ENCODE data around the gene TPST2.

The TPST2 gene

DNA sequence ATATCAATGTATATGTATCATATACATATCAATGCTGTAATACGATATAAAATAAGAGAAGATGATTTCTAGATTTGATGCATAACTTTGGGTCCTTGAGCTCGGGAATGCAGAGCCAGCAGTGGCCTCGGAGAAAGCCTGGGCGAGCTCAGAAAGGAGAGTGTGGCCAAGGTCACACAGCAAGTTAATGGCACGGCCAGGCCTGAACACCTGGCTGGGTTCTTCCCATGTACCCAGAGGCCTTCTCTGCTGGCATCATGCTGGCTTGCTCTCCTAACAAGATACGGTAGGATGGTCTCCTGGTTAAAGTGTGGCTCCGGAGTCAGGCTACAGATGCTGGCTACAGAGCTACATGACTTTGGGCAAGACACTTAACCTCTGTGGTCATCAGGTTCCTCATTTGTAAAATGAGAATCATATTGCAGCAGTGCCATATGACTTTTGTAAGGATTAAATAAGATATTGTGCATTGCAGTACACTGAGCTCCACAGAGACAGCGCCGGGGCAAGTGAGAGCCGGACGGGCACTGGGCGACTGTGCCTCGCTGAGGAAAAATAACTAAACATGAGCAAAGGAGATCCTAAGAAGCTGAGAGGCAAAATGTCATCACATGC is 29.9 kb downstream of the TPST2 start:
- Histone ChIP-seq H3K27ac (ENCODE audit: low read length) (no peak overlapping the region), H3K79me2 (ENCODE audit: low read length) (peaks cover 97% of the 10 kb centered on the region), H3K9me2 (replicated peaks; ENCODE audit: insufficient read depth, low read length) (no peaks in the 10 kb centered on the region), H2AFZ (ENCODE audit: low read length) (no peak overlapping the region), H3K36me3 (replicated peaks; ENCODE audit: insufficient read depth, low read length) (peaks cover 14% of the 10 kb centered on the region; the same call in 1 of the 2 replicates), H3K27me3 (replicated peaks; ENCODE audit: insufficient read depth, low read length) (no peaks in the 10 kb centered on the region), H3F3A (ENCODE audit: insufficient read depth, low read length) (peaks cover 23% of the 10 kb centered on the region), H3K9me3 (replicated peaks; ENCODE audit: insufficient read depth, low read length) (no peaks in the 10 kb centered on the region), H4K20me1 (ENCODE audit: insufficient read depth, low read length) (peaks cover 23% of the 10 kb centered on the region), H3K4me1 (ENCODE audit: low read length) (peaks cover 33% of the 10 kb centered on the region), H3K4me3 (ENCODE audit: low read length) (no peak overlapping the region), H3K4me2 (ENCODE audit: low read depth, low read length) (no peak overlapping the region), H3K9ac (ENCODE audit: low read length) (no peak overlapping the region)
- DNase-seq: no peak
- TF ChIP-seq EZH2phosphoT487 (IDR thresholded peaks at IDR 0.05; ENCODE audit: low read length) (no peak), EZH2 (optimal IDR thresholded peaks at IDR 0.05; ENCODE audit: low read depth, low read length) (no peak)
- TF ChIP-seq, protein P1, sequence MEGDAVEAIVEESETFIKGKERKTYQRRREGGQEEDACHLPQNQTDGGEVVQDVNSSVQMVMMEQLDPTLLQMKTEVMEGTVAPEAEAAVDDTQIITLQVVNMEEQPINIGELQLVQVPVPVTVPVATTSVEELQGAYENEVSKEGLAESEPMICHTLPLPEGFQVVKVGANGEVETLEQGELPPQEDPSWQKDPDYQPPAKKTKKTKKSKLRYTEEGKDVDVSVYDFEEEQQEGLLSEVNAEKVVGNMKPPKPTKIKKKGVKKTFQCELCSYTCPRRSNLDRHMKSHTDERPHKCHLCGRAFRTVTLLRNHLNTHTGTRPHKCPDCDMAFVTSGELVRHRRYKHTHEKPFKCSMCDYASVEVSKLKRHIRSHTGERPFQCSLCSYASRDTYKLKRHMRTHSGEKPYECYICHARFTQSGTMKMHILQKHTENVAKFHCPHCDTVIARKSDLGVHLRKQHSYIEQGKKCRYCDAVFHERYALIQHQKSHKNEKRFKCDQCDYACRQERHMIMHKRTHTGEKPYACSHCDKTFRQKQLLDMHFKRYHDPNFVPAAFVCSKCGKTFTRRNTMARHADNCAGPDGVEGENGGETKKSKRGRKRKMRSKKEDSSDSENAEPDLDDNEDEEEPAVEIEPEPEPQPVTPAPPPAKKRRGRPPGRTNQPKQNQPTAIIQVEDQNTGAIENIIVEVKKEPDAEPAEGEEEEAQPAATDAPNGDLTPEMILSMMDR (IDR thresholded peaks at IDR 0.05; ENCODE audit: low read length): no peak

DNA sequence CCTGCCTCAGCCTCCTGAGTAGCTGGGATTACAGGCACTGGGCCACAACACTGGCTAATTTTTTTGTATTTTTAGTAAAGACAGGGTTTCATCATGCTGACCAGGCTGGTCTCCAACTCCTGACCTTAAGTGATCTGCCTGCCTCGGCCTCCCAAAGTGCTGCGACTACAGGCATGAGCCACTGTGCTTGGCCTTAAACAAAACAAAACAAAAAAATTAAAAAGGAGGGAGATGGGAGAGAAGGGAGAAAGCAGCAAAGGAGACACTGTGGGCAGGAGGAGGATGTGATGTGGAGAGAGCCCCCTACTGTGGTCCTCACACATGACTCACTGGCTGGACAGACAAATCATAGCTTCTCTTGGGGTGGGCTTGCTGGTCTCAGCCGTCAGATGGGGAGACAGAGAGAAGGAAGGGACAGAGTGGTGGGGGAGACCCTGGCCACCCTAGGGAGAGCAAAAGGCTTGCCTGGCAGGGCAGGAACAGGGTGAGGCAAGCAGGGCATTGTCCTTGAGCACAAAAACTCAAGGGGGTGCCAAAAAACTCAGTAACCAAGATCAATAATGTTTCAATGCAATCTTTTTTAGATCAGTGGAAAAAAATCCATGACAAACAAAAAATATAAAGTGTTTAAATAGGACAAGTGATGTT is 31.6 kb downstream of the TPST2 start:
- no peak overlapping the region for H3K9ac ChIP-seq (ENCODE audit: low read length)
- no peak overlapping the region for H2AFZ ChIP-seq (ENCODE audit: low read length)
- no peaks in the 10 kb centered on the region for H3K9me3 ChIP-seq (replicated peaks; ENCODE audit: insufficient read depth, low read length)
- DNase-seq: no peak
- H3K4me1 ChIP-seq (ENCODE audit: low read length): peaks cover 45% of the 10 kb centered on the region
- H3K4me3 ChIP-seq (ENCODE audit: low read length): no peak overlapping the region
- peaks cover 12% of the 10 kb centered on the region; the same call in 1 of the 2 replicates for H4K20me1 ChIP-seq (ENCODE audit: insufficient read depth, low read length)
- peaks cover 97% of the 10 kb centered on the region for H3K79me2 ChIP-seq (ENCODE audit: low read length)
- H3K36me3 ChIP-seq (replicated peaks; ENCODE audit: insufficient read depth, low read length): 0 out of 2 replicates have a peak, but pooled peaks cover 4% of the 10 kb centered on the region
- H3K9me2 ChIP-seq (replicated peaks; ENCODE audit: insufficient read depth, low read length): no peaks in the 10 kb centered on the region
- TF ChIP-seq EZH2phosphoT487 (IDR thresholded peaks at IDR 0.05; ENCODE audit: low read length): no peak
- TF ChIP-seq, protein P1 (IDR thresholded peaks at IDR 0.05; ENCODE audit: low read length): no peak
- TF ChIP-seq EZH2 (optimal IDR thresholded peaks at IDR 0.05; ENCODE audit: low read depth, low read length): no peak
- H3K4me2 ChIP-seq (ENCODE audit: low read depth, low read length): no peak overlapping the region
- H3F3A ChIP-seq (ENCODE audit: insufficient read depth, low read length): peaks cover 40% of the 10 kb centered on the region
- no peak overlapping the region for H3K27ac ChIP-seq (ENCODE audit: low read length)
- no peaks in the 10 kb centered on the region for H3K27me3 ChIP-seq (replicated peaks; ENCODE audit: insufficient read depth, low read length)

DNA sequence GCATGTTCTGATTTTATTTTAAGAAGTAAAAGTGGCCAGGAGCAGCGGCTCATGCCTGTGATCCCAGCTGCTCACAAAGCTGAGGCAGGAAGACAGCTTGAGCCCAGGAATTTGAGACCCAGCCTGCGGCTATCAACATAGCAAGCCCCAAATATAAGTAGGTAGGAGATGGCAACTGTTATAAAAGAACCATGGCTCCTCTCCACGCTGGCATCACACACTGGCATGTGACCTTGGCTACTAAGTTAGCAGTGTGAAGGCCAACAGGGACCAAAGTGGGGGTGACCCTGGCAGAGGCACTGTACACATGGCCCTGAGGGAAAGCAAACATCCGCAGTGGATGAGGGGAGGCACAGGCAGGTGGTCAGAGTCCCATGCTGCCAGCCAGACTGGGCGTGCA is 33.0 kb downstream of the TPST2 start:
- 0 out of 2 replicates have a peak, but pooled peaks cover 4% of the 10 kb centered on the region for H3K36me3 ChIP-seq (replicated peaks; ENCODE audit: insufficient read depth, low read length)
- no peak overlapping the region for H3K4me3 ChIP-seq (ENCODE audit: low read length)
- no peak overlapping the region for H3K9ac ChIP-seq (ENCODE audit: low read length)
- no peak overlapping the region for H3K4me2 ChIP-seq (ENCODE audit: low read depth, low read length)
- TF ChIP-seq EZH2 (optimal IDR thresholded peaks at IDR 0.05; ENCODE audit: low read depth, low read length) (no peak), EZH2phosphoT487 (IDR thresholded peaks at IDR 0.05; ENCODE audit: low read length) (no peak)
- TF ChIP-seq, protein P1 (IDR thresholded peaks at IDR 0.05; ENCODE audit: low read length): no peak
- H3F3A ChIP-seq (ENCODE audit: insufficient read depth, low read length): peaks cover 49% of the 10 kb centered on the region
- no peak for DNase-seq
- H3K9me2 ChIP-seq (replicated peaks; ENCODE audit: insufficient read depth, low read length): no peaks in the 10 kb centered on the region
- no peaks in the 10 kb centered on the region for H3K9me3 ChIP-seq (replicated peaks; ENCODE audit: insufficient read depth, low read length)
- H3K4me1 ChIP-seq (ENCODE audit: low read length): peaks cover 53% of the 10 kb centered on the region
- H3K79me2 ChIP-seq (ENCODE audit: low read length): peaks cover 96% of the 10 kb centered on the region
- H4K20me1 ChIP-seq (ENCODE audit: insufficient read depth, low read length): peaks cover 8% of the 10 kb centered on the region; the same call in 1 of the 2 replicates
- no peak overlapping the region for H2AFZ ChIP-seq (ENCODE audit: low read length)
- no peaks in the 10 kb centered on the region for H3K27me3 ChIP-seq (replicated peaks; ENCODE audit: insufficient read depth, low read length)
- H3K27ac ChIP-seq (ENCODE audit: low read length): no peak overlapping the region
